GM12874 (cell line): ENCODE data around the gene RHOB.

Experiments used
- TF ChIP-seq, protein P1 (sequence below): IDR thresholded peaks from 2 replicates; pipeline ENCODE4 v1.5.1; 2011; ENCODE audit warnings: low read depth, mild to moderate bottlenecking, control low read depth, low read length, moderate library complexity; ENCODE audit not compliant: insufficient read depth

Gene RHOB

DNA sequence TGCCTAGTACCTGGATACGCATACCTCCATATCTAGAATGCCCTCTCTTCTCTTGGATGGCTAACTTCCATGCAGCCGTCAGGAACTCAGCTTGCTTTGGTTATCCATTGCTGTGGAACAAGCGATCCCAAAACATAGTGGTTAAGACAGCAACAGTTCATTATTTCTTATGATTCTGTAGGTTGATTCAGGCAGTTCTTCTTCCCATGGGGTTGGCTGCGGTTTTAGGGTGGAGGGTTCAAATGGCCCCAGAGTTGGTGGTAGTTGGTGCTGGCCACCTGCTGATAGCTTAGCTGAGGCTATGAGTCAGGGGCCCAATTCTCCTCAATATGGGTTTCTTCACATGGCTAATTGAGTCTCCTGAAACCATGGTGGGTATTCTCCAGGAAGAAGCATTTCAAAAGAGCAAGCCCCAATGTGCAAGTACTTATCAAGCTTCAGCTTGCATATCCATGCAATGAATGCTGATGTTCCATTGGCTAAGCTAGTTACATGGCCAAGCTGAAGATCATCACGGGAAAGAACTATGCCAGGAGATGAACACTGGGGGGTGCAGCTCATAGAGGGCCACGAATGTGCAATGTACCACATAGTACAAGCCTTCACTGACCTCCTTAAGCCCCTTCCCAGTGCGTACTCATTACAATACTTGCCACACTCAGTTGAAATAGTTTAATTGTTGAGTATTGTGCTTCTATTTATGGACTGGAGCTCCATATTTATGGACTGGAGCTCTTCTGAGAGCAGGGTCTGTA lies 10.0 kb upstream of the RHOB start:
- TF ChIP-seq, protein P1, sequence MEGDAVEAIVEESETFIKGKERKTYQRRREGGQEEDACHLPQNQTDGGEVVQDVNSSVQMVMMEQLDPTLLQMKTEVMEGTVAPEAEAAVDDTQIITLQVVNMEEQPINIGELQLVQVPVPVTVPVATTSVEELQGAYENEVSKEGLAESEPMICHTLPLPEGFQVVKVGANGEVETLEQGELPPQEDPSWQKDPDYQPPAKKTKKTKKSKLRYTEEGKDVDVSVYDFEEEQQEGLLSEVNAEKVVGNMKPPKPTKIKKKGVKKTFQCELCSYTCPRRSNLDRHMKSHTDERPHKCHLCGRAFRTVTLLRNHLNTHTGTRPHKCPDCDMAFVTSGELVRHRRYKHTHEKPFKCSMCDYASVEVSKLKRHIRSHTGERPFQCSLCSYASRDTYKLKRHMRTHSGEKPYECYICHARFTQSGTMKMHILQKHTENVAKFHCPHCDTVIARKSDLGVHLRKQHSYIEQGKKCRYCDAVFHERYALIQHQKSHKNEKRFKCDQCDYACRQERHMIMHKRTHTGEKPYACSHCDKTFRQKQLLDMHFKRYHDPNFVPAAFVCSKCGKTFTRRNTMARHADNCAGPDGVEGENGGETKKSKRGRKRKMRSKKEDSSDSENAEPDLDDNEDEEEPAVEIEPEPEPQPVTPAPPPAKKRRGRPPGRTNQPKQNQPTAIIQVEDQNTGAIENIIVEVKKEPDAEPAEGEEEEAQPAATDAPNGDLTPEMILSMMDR = peak; percentile 14; the same call in 1 of the 2 replicates

DNA sequence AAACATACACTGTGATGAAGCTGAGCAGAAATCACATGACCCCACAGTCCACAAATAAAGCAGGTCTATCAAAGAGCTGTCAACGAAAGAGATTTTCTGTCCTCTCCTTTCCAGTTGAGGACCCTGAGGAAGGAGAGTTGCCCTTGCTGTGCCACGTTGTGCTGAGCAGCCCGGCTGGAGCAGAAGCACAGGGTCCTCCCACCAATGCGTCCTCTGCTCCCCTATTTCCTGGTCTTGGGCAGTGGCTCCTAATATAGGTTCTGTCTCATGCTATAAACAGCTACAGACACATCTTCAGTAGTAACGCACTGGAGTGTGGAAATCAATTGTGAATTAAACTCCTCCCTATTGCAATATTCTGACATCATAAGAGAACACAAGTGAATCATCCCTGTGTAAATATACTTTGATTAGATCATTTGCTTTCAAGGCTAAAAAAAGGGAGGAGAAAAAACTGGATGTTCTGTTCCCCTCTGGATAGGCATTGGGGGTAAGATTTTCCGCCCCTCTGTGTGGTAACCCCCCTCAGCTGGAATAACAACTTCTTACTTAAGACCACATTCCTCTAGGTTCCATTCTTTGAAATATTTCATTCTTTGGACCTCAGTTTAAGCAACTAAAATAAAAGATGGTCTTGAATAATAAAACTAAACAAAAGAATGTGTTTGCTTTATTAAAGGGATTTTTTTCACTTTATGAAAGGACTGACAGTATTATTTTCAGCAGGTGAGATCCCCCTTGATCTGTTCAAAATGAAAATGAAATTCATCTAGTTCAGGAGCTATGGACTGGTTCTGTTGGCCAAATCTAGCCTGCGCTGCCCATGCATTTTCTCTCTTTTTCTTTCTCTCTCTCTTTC lies 8.3 kb upstream of the RHOB start:
- TF ChIP-seq, protein P1 = no peak

DNA sequence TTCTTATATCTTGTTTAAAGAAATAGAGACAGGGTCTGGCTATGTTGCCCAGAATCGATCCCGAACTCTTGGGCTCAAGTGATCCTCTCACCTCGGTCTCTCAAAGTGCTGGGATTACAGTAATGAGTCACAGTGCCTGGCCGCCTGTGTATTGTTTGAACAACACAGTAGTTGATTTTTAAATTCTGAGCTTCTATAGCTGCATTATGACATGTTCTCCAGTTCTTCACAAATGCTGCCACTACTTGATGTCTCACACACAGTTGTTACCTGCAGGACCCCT lies 7.7 kb upstream of the RHOB start:
- TF ChIP-seq, protein P1 = no peak

DNA sequence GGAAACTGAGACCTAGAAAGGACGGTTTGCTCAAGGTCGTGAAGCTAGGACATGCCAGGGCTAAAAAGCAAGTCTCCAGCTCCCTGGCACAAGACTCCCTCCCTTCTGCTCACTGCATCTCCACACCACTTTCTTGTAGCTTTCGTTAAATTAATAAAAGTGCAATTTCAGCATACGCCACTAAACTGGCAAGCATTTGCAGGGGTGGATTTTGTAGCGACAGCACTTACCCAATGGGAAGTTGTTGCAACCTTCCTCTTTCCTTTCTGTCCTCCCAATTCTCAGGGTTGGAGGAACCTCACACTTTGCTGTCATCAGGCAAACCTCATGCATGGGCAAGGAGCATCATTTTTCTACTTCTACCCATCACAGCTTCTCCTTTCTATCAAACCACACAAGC lies 7.4 kb upstream of the RHOB start:
- TF ChIP-seq, protein P1 = no peak

DNA sequence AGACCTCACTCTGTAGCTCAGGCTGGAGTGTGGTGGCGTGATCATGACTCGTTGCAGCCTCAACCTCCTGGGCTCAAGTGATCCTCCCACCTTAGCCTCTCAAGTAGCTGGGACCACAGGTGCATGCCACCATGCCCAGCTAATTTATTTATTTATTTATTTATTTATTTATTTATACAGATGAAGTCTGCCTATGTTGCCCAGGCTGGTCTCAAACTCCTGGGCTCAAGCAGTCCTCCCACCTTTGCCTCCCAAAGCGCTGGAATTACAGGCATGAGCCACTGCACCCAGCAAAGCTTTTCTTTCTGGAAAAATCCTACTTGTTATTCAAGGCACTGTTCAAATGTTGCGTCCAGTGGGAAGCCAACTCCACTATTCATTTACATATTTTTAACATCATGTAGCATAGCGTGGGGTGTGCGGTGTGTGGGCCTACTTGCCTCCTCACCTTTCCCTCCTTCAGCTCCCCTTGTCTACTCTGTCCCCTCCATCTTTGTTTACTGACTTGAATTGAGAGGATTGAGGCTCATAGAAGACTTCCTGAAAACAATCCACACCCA lies 6.8 kb upstream of the RHOB start:
- TF ChIP-seq, protein P1 = no peak

DNA sequence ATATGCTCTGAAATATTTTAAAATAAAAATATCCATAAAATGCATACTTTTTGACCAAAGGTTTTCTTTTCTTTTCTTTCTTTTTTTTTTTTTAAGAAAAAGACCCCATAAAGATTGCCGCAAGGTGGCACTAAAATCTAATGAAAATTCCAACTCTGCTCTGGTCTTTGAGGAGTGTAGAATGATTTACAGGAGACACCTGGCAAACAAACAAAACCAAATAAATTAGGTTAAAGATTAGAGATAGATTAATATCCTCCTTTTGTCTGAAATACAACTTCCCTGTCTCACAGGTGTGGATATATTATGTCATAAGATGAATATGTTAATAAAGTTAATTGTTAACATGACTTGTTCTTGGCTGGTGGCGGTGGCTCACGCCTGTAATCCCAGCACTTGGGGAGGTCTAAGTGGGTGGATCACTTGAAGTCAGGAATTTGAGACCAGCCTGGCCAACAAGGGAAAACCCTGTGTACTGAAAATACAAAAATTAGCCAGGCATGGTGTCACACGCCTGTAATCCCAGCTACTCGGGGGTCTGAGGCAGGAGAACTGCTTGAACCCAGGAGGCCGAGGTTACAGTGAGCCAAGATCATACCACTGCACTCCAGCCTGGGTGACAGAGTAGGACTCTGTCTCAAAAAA lies 3.5 kb upstream of the RHOB start:
- TF ChIP-seq, protein P1 = 0 out of 2 replicates have a peak, but pooled peaks have one; percentile 11
